Stomach (tissue), 4 donors: Measurements from ENCODE around the gene RFTN1.

Experiments used
- CTCF ChIP-seq, 7 experiments: fragments of 450-650 bp in 4 of 7; fragments of 200-600 bp in 3 of 7; sonication (generic) in 3 of 7; IDR thresholded peaks; one replicate each; pipeline ENCODE4 v1.5.1; 2016 to 2019; ENCODE audit warnings: antibody characterized with exemption in 7 of 7, control low read depth in 2 of 7, mild to moderate bottlenecking in 1 of 7
- EP300 ChIP-seq: sonication (generic); formaldehyde crosslinking; IDR thresholded peaks from one replicate; pipeline ENCODE4 v1.6.1; 2017; ENCODE audit warnings: antibody characterized with exemption
- POLR2A ChIP-seq, 4 donors: fragments of 450-650 bp; IDR thresholded peaks; one replicate each; pipeline ENCODE4 v1.6.1; 2016; ENCODE audit warnings: antibody characterized with exemption in 4 of 4, control low read depth in 2 of 4, mild to moderate bottlenecking in 1 of 4, moderate library complexity in 1 of 4

- TF ChIP-seq CTCF (IDR thresholded peaks at IDR 0.05) (no peak), POLR2A (IDR thresholded peaks at IDR 0.05) (no peak), EP300 (no peak)
These were observed 64.1 kb downstream of the RFTN1 start for GRCh38 chr3:16449369-16449768.
